ENCODE measurements around the gene AGXT.

DNA sequence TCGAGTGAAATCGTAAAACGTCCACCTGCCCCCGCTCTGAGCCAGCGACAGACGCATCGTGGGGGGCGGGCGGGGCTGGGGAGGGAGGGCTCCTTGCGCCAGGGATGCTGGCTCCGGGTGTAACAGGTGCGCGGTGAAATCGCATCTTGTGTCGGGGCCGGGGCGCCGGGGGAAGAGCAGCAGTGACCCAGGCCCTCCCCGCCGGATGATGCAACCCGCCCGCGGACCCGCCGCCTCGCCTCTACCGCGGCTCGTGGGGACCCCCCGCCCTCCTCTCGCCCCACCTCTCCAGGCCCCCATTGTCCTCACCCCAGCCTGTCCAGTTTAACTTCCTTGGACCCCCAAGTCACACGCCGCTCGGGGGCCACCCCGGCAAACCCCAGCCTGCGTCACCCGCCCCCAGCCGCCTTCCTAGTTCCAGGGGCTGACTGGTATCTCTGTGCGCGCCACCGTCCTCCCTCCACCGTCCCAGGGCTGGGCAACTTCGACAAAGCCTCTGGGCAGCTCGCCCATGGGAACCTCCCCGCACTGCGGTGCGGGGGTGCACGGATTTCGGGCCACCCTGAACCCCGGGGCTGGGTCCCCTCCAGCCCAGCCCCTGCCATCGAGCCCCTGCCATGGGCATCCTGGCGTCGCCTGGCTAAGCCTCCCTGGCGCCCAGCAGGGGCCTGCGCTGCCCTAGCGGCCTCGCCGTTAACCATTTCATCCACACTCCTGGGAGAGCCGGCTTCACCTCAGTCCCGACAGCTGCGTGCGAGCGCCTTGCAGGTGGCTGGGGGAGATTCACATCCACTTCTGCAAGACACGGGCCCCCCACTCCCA is 47.8 kb upstream of the AGXT start:
- TF ChIP-seq, protein P1, sequence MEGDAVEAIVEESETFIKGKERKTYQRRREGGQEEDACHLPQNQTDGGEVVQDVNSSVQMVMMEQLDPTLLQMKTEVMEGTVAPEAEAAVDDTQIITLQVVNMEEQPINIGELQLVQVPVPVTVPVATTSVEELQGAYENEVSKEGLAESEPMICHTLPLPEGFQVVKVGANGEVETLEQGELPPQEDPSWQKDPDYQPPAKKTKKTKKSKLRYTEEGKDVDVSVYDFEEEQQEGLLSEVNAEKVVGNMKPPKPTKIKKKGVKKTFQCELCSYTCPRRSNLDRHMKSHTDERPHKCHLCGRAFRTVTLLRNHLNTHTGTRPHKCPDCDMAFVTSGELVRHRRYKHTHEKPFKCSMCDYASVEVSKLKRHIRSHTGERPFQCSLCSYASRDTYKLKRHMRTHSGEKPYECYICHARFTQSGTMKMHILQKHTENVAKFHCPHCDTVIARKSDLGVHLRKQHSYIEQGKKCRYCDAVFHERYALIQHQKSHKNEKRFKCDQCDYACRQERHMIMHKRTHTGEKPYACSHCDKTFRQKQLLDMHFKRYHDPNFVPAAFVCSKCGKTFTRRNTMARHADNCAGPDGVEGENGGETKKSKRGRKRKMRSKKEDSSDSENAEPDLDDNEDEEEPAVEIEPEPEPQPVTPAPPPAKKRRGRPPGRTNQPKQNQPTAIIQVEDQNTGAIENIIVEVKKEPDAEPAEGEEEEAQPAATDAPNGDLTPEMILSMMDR (IDR thresholded peaks at IDR 0.05; ENCODE audit: insufficient read depth, low read length), result no peak
- TF ChIP-seq, protein P2, sequence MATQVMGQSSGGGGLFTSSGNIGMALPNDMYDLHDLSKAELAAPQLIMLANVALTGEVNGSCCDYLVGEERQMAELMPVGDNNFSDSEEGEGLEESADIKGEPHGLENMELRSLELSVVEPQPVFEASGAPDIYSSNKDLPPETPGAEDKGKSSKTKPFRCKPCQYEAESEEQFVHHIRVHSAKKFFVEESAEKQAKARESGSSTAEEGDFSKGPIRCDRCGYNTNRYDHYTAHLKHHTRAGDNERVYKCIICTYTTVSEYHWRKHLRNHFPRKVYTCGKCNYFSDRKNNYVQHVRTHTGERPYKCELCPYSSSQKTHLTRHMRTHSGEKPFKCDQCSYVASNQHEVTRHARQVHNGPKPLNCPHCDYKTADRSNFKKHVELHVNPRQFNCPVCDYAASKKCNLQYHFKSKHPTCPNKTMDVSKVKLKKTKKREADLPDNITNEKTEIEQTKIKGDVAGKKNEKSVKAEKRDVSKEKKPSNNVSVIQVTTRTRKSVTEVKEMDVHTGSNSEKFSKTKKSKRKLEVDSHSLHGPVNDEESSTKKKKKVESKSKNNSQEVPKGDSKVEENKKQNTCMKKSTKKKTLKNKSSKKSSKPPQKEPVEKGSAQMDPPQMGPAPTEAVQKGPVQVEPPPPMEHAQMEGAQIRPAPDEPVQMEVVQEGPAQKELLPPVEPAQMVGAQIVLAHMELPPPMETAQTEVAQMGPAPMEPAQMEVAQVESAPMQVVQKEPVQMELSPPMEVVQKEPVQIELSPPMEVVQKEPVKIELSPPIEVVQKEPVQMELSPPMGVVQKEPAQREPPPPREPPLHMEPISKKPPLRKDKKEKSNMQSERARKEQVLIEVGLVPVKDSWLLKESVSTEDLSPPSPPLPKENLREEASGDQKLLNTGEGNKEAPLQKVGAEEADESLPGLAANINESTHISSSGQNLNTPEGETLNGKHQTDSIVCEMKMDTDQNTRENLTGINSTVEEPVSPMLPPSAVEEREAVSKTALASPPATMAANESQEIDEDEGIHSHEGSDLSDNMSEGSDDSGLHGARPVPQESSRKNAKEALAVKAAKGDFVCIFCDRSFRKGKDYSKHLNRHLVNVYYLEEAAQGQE (IDR thresholded peaks at IDR 0.05; ENCODE audit: insufficient replicate concordance, low read depth), result no peak
- TF ChIP-seq GABPA (IDR thresholded peaks at IDR 0.05; ENCODE audit: low read depth), result no peak
